A549 treated with dexamethasone at 1 μM for 4 hours (cell line): ENCODE data around the gene FOXK2. TPM values are rescaled to one million over a fixed set of nuclear protein-coding genes. Genes with fewer than 3 reads are reported as not detected.

Experiments used
- total RNA-seq: library from RNA; stranded (reverse); fragments of 200-300 nt; extraction: Qiagen RNA extraction; gene quantifications from 5 replicates; pipeline ENCODE4 v1.2.3, GENCODE V29; 2022

FOXK2 gene
- total RNA-seq: 41.7 to 62.8 TPM (median 60.0 TPM) in 5 replicates

DNA sequence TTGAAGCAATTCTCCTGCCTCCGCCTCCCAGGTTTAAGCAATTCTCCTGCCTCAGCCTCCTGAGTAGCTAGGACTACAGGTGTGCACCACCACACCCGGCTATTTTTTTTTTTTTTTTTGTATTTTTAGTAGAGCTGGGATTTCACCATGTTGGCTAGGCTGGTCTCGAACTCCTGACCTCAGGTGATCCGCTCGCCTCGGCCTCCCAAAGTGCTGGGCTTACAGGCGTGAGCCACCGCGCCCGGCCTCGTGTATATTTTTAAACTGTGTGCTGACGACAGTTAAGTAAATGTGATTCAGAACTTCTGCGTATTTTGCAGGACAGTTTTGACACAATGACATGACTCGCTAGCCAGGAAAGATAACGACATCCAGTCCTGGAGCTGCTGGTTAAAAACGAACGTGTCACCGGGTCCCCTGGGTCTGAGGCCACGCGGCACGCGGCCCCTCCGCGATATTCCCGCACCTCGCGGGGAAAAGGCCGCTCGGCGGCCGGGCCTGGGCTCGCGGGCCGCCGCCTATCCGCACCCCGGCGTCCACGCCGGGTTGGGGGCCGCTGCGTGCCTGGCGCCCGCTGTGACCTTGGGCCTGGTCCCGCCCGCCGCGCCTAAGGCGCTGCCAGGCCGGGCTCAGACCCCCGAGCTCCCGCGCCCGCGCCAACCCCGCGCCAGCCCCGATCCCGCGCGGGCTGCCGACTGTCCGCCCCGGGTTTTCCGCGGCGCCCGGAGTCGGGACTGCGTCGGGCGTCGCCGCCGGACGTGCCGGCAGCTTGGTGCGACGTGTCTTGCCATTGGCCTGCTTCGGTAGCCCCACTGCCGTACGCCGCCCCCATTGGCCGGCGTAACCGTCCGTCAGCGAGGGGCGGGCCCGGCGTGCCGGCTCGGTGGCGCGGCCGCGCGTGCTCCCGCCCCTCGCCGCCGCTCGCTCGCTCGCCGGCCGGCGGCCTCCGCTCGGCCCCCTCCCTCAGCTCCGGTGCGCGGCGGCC is at the start of gene FOXK2:
TSS of gene FOXK2 (plus strand) at position 907 of the 985 bp plus-strand sequence. CDS start 157 bp downstream, outside the sequence.

GRCh38 chr17:82648165-82648668 is 128.7 kb downstream of the FOXK2 start, which contains the start of gene WDR45B:
Gene WDR45B, minus strand, starts transcription at chr17:82648444. Its CDS starts 104 bp downstream, at chr17:82648340.

Other genes with a start within 250 kb of the FOXK2 start
- 191 to 263 TPM (median 245 TPM) in 5 replicates for gene CSNK1D, start 246.0 kb upstream of the FOXK2 start, total RNA-seq
- 0.08 to 0.22 TPM (median 0.15 TPM) in 5 replicates for gene CD7, start 202.1 kb upstream of the FOXK2 start, total RNA-seq
- 1.3 to 2.5 TPM (median 2.3 TPM) in 5 replicates for gene SECTM1, start 186.0 kb upstream of the FOXK2 start, total RNA-seq
- 0.26 to 0.53 TPM (median 0.37 TPM) in 5 replicates for gene TEX19, start 160.5 kb upstream of the FOXK2 start, total RNA-seq
- 0.06 TPM in 2 of 5 replicates, not detected in the others for gene UTS2R, start 148.0 kb upstream of the FOXK2 start, total RNA-seq
- 10.1 to 14.1 TPM (median 13.0 TPM) in 5 replicates for gene HEXD, start 101.4 kb upstream of the FOXK2 start, total RNA-seq
- gene OGFOD3, start 101.1 kb upstream of the FOXK2 start, total RNA-seq: 18.0 to 26.1 TPM (median 23.2 TPM) in 5 replicates
- 45.9 to 65.3 TPM (median 58.7 TPM) in 5 replicates for gene CYBC1, start 69.0 kb upstream of the FOXK2 start, total RNA-seq
- gene NARF, start 61.0 kb upstream of the FOXK2 start, total RNA-seq: 45.1 to 52.5 TPM (median 49.4 TPM) in 5 replicates
- gene WDR45B, start 128.7 kb downstream of the FOXK2 start, total RNA-seq: 89.2 to 98.0 TPM (median 95.1 TPM) in 5 replicates
- gene RAB40B, start 179.0 kb downstream of the FOXK2 start, total RNA-seq: 11.2 to 16.0 TPM (median 15.2 TPM) in 5 replicates
- 70.4 to 72.5 TPM (median 72.2 TPM) in 5 replicates for gene FN3KRP, start 197.0 kb downstream of the FOXK2 start, total RNA-seq
- 6.3 to 10.9 TPM (median 9.4 TPM) in 5 replicates for gene FN3K, start 215.9 kb downstream of the FOXK2 start, total RNA-seq
- 51.6 to 76.4 TPM (median 70.1 TPM) in 5 replicates for gene TBCD, start 232.3 kb downstream of the FOXK2 start, total RNA-seq